Sigmoid colon (tissue), 7 donors: ENCODE results near the gene CDC14A. TPM values are rescaled to one million over a fixed set of nuclear protein-coding genes. Genes with fewer than 3 reads are reported as not detected.

ENCODE experiments used
- DNase-seq: peaks from one replicate; pipeline ENCODE4 v3.0.0-alpha.2; 2019
- H3K27ac ChIP-seq, 4 donors: fragments of 200-600 bp; sonication (generic); one replicate each; pipeline ENCODE4 v1.5.1; 2016 to 2019; ENCODE audit warnings: mild to moderate bottlenecking in 1 of 4
- H3K27me3 ChIP-seq, 3 donors: fragments of 200-600 bp; sonication (generic); one replicate each; pipeline ENCODE4 v1.5.1; 2019; ENCODE audit warnings: mild to moderate bottlenecking in 1 of 3
- H3K36me3 ChIP-seq, 4 donors: fragments of 200-600 bp; sonication (generic); one replicate each; pipeline ENCODE4 v1.5.1; 2016 to 2019
- H3K4me1 ChIP-seq, 4 donors: fragments of 200-600 bp; sonication (generic); one replicate each; pipeline ENCODE4 v1.5.1; 2017 to 2019
- H3K4me3 ChIP-seq, 4 donors: fragments of 200-600 bp; sonication (generic); one replicate each; pipeline ENCODE4 v1.5.1; 2017 to 2019; ENCODE audit warnings: mild to moderate bottlenecking in 2 of 4, moderate library complexity in 1 of 4
- H3K9me3 ChIP-seq, 4 donors: fragments of 200-600 bp in 3 of 4; sonication (generic) in 3 of 4; one replicate each; pipeline versions ENCODE4 v1.5.1 to v1.6.1; 2013 to 2019
- EP300 ChIP-seq, 4 donors: sonication (generic); formaldehyde crosslinking; IDR thresholded peaks; one replicate each; pipeline ENCODE4 v1.6.1; 2017; ENCODE audit warnings: antibody characterized with exemption in 4 of 4
- POLR2A ChIP-seq, 2 donors: fragments of 450-650 bp; IDR thresholded peaks; one replicate each; pipeline ENCODE4 v1.6.1; 2016; ENCODE audit warnings: antibody characterized with exemption in 2 of 2, mild to moderate bottlenecking in 2 of 2, moderate library complexity in 2 of 2
- POLR2AphosphoS5 ChIP-seq, 4 donors: sonication (generic); formaldehyde crosslinking; IDR thresholded peaks; one replicate each; pipeline ENCODE4 v1.6.1; 2017; ENCODE audit warnings: antibody characterized with exemption in 4 of 4
- WGBS, 2 donors: extraction: QIAGEN DNeasy Blood & Tissue Kit; methylation state at CpG; one replicate each; pipeline ENCODE4 v1.1.7; 2013; 5-methylcytosine and 5-hydroxymethylcytosine counted together
- intact Hi-C: fragments of 100-400 bp; cut with DNase I; formaldehyde crosslinking; loops from one replicate; pipeline ENCODE4 v1.15.1; 2023
- polyA plus RNA-seq, 3 donors: library from polyadenylated mRNA; stranded (reverse); fragments of 200-250 nt; gene quantifications; one replicate each; pipeline ENCODE4 v1.2.3, GENCODE V29; 2013
- total RNA-seq, 4 donors: library from RNA; depleted of rRNA; stranded (reverse); fragments of >200 nt; gene quantifications; one replicate each; pipeline ENCODE4 v1.1.0, GENCODE V29; 2016
- TF ChIP-seq, protein P1 (sequence below), 4 experiments: fragments of 450-650 bp in 3 of 4; fragments of 200-600 bp in 1 of 4; IDR thresholded peaks; one replicate each; pipeline ENCODE4 v1.5.1; 2016 to 2019; ENCODE audit warnings: antibody characterized with exemption in 4 of 4, mild to moderate bottlenecking in 3 of 4, moderate library complexity in 2 of 4
- donor health status: healthy with polysubstance abuse.
- donor health status: Bipolar disorder and iron deficiency.
- donor health status: healthy.

CDC14A gene
- total and polyA plus RNA-seq, 7 donors, result 4.6 to 22.7 (median 11.8) TPM

DNA sequence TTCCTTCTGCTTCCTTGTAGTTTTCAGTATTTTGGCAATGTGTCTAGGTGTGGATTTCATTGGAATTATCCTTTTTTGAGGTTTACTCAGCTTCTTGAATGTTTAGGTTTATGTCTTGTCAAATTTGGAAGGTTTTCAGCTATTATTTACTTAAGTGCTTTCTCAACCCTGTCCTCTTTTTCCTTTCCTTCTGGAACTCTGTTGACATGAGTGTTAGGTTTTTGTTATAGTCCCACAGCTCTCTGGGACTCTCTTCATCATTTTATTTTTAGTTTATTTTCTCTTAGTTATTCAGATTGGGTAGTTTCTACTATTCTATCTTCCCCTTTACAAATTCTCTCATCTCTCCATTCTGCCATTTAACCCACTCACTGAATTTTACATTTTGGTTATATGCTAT, 122.5 kb downstream of the CDC14A start:
- TF ChIP-seq EP300 (IDR thresholded peaks at IDR 0.05) (no peak), POLR2A (IDR thresholded peaks at IDR 0.05) (no peak), POLR2AphosphoS5 (IDR thresholded peaks at IDR 0.05) (no peak)
- TF ChIP-seq, protein P1, sequence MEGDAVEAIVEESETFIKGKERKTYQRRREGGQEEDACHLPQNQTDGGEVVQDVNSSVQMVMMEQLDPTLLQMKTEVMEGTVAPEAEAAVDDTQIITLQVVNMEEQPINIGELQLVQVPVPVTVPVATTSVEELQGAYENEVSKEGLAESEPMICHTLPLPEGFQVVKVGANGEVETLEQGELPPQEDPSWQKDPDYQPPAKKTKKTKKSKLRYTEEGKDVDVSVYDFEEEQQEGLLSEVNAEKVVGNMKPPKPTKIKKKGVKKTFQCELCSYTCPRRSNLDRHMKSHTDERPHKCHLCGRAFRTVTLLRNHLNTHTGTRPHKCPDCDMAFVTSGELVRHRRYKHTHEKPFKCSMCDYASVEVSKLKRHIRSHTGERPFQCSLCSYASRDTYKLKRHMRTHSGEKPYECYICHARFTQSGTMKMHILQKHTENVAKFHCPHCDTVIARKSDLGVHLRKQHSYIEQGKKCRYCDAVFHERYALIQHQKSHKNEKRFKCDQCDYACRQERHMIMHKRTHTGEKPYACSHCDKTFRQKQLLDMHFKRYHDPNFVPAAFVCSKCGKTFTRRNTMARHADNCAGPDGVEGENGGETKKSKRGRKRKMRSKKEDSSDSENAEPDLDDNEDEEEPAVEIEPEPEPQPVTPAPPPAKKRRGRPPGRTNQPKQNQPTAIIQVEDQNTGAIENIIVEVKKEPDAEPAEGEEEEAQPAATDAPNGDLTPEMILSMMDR (IDR thresholded peaks at IDR 0.05), result no peak
- Histone ChIP-seq H3K27me3 (no peaks in the 10 kb centered on the region), H3K9me3 (no peaks in the 10 kb centered on the region), H3K4me3 (no peak overlapping the region), H3K27ac (no peak overlapping the region), H3K4me1 (no peaks in the 10 kb centered on the region), H3K36me3 (no peaks in the 10 kb centered on the region)
- intact Hi-C loops, result no loop called here
- no peak for DNase-seq

DNA sequence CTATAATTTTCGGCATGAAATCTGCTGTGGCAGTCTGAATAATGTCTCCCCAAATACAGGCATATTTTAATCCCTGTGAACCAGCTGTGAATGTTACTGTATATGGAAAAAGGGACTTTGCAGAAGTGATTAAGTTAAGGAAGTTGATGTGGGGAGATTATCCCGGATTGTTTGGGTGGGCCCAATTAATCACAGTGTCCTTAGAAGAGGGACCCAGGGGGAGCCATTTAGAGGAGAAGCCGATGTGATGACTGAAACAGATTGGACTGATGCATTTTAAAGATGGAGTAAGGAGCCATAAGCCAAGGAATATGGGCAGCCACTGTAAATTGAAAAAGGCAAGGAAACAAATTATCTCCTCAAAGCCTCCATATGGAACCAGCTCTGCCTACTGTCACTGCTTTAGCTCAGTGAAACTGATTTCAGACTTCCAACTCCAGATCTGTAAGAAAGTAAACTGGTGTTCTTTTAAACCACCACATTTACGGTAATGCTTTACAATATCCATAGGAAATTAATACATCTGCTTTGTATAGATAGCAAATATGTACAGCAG, 124.5 kb downstream of the CDC14A start:
- no peak for DNase-seq
- Histone ChIP-seq H3K27ac (no peak overlapping the region), H3K27me3 (no peaks in the 10 kb centered on the region), H3K9me3 (no peaks in the 10 kb centered on the region), H3K4me3 (no peak overlapping the region), H3K36me3 (no peaks in the 10 kb centered on the region), H3K4me1 (no peaks in the 10 kb centered on the region)
- TF ChIP-seq, protein P1 (IDR thresholded peaks at IDR 0.05), result no peak
- no peak for TF ChIP-seq EP300 (IDR thresholded peaks at IDR 0.05)
- TF ChIP-seq POLR2AphosphoS5 (IDR thresholded peaks at IDR 0.05), result no peak
- no peak for TF ChIP-seq POLR2A (IDR thresholded peaks at IDR 0.05)
- 92% methylated on average over 4 of the region's 4 CpGs for WGBS, 2 donors
- intact Hi-C loops, result no loop called here

DNA sequence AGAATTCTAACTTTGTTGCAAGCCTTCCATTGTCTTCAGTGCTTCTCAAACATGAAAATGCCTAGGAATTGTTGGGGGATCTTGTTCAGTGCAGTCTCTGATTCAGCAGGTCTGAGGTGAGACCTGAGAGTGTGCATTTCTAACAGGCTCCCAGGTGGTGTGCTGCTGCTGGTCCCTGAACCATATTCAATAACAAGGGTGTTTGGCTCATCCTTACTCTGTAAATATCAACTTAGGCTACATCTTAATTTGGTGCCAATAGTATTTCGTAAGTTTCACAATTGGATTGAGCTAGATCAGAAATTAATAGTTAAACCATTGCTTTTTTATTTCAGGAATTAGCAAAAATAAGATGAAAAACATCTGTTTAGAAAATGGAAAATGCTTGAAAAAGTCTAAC, 126.5 kb downstream of the CDC14A start:
- 82 to 95% methylated on average over 1 of the region's 1 CpG for WGBS, 2 donors
- H3K27me3 ChIP-seq, result no peaks in the 10 kb centered on the region
- H3K27ac ChIP-seq, result no peak overlapping the region
- DNase-seq, result no peak
- intact Hi-C loops, result no loop called here
- H3K4me3 ChIP-seq, result no peak overlapping the region
- H3K4me1 ChIP-seq, result no peaks in the 10 kb centered on the region
- no peaks in the 10 kb centered on the region for H3K9me3 ChIP-seq
- H3K36me3 ChIP-seq, result no peaks in the 10 kb centered on the region
- TF ChIP-seq POLR2AphosphoS5 (IDR thresholded peaks at IDR 0.05), result no peak
- no peak for TF ChIP-seq POLR2A (IDR thresholded peaks at IDR 0.05)

DNA sequence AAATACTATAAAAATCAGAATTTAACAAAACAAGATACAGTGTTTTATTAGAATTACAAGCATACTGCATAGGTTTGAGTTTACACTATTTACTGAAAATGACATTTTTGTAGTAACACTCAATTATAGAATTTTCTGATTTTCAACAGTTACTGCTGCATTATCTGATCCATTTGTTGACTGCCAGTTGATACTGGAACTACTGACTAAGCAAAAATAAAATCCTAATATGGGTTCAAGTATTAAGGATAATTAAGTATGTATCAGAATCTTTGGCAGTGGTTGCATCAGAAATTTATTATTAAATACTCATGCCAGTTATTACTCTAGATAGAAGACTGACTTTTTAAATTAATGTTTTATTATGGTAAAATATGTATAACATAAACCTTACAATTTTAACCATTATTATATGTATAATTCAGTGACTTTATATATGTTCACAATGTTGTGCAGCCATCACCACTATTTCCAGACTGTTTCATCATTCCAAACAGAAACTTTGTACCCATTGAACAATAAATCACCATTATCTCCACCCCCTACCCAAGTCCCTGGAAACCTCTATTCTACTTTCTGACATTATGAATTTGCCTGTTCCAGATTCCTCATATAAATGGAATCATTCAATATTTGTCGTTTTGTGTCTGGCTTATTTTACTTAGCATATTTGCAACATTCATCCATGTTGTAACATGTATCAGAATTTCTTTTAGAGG, 127.5 kb downstream of the CDC14A start:
- Histone ChIP-seq H3K4me1 (no peaks in the 10 kb centered on the region), H3K36me3 (peaks cover 0 to 7% (median 0%) of the 10 kb centered on the region in 4 donors), H3K27ac (no peak overlapping the region), H3K27me3 (no peaks in the 10 kb centered on the region), H3K9me3 (no peaks in the 10 kb centered on the region), H3K4me3 (no peak overlapping the region)
- intact Hi-C loops, result no loop called here
- DNase-seq, result no peak
- no peak for TF ChIP-seq EP300 (IDR thresholded peaks at IDR 0.05)
- TF ChIP-seq POLR2A (IDR thresholded peaks at IDR 0.05), result no peak
- no peak for TF ChIP-seq POLR2AphosphoS5 (IDR thresholded peaks at IDR 0.05)
- TF ChIP-seq, protein P1 (IDR thresholded peaks at IDR 0.05), result no peak
- 93 to 99% methylated on average over 1 of the region's 1 CpG for WGBS, 2 donors

DNA sequence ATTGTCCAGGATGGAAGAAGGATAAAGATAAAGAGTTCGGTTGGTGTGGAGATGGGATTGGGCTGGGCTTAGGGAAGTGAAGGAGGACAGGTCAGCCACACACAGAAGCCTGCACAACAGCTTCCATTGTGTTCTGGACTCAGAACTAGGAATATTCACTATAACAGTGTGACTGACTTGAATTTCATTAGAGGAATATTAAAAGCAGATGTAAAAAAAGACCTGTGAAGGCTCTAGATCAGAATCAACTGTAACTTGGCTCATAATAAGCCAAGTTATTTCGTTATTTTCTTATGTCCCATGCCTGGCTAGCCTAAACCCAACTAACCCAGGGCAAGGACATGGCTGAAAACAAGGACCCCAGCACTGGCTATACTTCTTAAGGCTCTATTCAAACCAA, 129.0 kb downstream of the CDC14A start:
- 93% methylated on average over 2 of the region's 2 CpGs for WGBS, 2 donors
- TF ChIP-seq EP300 (IDR thresholded peaks at IDR 0.05), result no peak
- no peak for TF ChIP-seq POLR2AphosphoS5 (IDR thresholded peaks at IDR 0.05)
- no peak for TF ChIP-seq POLR2A (IDR thresholded peaks at IDR 0.05)
- TF ChIP-seq, protein P1 (IDR thresholded peaks at IDR 0.05), result no peak
- intact Hi-C loops, result no loop called here
- Histone ChIP-seq H3K27me3 (no peaks in the 10 kb centered on the region), H3K36me3 (peaks cover 0 to 15% (median 0%) of the 10 kb centered on the region in 4 donors), H3K4me3 (no peak overlapping the region), H3K27ac (no peak overlapping the region), H3K9me3 (no peaks in the 10 kb centered on the region), H3K4me1 (no peaks in the 10 kb centered on the region)
- no peak for DNase-seq
